ENCODE results near the gene SCAANT1.

SCAANT1 gene

DNA sequence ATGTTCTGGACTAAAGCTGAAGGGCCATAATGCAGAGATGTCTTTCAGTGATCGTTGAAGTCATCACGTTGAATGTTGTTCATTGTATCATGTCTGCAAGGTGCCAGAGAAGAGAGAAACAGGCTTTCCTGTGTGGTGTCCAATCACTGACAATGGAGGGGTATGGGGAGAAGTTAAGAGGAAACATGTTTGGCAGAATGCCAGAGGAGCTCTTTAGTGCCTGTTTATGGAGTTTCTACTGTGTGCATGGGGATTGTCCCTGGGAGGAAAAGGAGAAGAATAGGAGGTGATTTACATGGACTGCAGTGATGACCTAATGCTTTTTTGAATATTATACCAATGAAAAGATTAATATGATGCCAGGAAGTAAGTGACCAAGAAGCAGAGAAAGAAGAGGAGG, 11.7 kb downstream of the SCAANT1 start:
- DNase-seq (ENCODE audit: low read depth) = no peak

DNA sequence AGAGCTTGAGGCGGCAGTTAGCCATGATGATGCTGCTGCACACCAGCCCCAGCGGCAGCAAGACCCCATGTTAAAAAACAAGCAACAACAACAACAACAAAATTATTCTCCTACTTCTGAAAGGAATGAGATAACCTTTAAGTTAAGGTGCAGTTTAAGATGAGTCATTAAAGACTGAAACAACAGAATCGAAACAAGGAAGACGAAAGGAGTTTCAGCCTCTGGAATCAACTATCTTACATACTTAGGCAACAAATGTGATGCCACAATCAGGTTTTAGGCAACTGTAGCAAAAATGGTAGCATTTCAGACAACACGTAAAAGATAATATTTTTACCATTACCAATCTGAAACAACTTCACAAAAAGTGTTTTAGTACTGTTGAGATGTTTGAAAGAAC, 12.2 kb downstream of the SCAANT1 start:
- no peak for DNase-seq (ENCODE audit: low read depth)

DNA sequence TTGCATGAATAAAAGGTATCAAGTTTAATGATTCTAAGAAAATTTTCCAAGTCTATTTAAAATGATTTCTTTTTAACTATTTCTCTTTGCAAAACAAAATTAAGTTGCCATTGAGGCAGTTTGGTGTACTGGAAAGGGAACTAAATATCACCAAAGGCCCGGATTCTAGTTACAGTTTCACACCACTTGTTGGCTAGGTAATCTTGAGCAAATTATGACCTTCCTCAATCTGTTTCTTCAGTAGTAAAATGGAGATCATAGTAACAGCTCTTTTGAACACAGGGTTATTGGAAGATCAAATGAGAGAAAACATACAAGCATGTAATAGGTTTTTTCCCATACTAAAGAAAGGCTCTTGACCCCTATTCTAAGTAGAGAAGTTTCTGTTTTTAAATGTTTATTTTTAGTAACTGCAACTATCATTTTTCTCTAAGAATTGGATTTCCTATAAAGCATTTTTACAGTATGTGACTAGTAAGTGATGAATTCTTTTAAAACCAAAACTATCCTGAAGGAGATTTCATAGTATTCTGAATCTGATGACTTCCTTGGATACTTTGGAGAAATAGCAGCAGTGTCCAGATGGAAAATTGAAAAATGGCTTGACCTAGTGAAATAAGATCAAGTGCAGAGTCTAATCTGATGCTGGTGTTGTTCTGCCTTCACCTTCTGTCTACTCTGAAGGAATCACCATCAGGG, 15.7 kb downstream of the SCAANT1 start:
- DNase-seq (ENCODE audit: low read depth) = no peak

DNA sequence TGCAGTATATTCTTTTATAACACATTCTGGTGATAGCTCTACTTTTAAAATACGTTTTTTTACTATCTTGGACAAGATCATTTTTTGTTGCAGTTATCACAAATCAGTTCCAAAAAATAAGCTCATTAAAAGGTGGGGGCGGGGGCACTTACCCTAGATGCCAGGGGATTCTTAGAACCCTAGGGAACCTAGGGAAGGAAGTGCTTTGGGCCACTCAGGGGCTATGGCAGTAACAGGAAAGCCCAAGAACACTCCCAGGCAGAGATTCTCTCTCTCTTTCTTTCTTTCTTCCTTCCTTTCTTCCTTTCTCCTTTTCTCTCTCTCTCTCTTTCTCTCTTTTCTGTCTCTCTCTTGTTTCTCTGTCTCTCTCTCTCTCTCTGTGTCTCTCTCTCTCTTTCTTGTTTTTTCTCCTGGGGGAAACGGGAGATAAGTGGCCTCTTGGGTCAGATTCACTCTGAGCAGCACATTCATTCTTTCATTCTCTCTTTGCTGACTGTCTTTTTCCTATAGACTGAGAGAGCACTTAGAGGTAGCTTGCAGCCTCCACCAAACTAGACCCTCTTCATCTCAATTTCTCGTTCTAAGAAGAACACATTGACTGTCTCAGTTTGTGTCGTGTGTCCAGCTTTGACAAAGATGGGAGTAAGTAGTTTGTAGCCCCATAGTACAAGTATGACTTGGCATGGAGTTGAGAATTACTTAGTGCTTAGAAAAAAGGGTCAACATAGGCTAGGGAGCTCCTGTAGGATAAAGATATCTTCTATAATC, 16.6 kb downstream of the SCAANT1 start:
- no peak for DNase-seq (ENCODE audit: low read depth)

DNA sequence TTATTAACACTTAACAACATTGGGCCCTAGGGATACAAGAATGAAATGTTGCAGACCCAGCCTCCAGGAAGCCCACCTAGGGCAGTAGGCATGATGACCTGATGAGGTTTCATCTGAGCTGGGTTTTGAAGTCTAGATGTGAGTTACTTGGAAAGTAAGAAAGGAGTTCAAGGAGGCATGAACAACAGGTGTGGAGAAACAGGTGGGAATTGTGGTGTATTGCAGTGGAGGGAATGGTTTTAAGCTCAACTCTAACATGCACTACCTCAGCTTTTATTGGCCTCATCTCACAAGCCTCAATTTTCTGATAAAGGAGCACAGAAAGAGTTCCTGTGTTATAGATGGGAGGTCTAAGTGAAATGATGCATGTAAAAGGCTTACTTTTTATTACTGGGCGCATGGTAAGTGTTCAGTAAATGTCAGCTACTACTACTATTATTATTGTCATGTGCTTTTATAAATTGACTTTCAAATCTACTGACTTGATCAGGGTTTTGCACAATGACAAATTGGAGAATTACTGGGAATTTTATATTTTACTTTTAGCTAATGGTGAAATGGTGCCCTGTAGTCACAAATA, 19.3 kb downstream of the SCAANT1 start:
- DNase-seq (ENCODE audit: low read depth) = no peak

DNA sequence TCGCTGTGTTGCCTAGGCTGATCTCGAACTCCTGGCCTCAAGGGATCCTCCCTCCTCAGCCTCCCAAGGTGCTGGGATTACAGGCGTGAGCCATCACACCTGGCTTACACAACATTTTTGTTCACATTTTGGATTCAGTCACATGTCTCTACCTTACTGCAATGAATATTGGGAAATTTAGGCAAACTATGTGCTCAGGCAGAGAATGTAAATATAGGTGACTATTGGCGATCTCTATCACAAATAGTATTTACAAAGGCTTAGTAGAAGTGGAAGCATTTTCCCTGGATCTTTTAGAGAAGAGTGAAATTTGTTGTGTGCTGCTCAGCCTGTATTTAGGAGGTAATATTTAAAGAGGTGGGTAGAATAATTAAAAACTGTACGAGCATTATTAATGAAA, 20.7 kb downstream of the SCAANT1 start:
- no peak for DNase-seq (ENCODE audit: low read depth)

DNA sequence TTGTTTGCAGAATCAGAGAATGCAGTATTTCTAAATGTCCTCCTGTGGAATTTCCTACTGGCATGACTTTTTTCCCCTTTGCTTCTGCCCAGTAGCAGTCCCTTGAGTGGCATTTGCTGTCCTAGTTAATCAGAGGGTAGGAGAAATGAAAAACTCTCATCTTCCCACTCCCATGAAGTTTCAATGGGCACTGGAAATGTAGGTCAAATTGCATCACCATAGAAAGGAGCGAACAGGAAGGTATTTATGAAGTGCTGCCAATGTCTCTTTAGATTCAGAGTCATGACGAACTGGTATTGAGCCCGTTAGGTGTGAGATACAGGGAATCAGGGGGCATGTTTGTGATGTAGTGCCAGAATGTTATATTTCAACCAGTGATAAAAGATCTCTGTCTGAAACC, 25.3 kb downstream of the SCAANT1 start:
- no peak for DNase-seq (ENCODE audit: low read depth)

DNA sequence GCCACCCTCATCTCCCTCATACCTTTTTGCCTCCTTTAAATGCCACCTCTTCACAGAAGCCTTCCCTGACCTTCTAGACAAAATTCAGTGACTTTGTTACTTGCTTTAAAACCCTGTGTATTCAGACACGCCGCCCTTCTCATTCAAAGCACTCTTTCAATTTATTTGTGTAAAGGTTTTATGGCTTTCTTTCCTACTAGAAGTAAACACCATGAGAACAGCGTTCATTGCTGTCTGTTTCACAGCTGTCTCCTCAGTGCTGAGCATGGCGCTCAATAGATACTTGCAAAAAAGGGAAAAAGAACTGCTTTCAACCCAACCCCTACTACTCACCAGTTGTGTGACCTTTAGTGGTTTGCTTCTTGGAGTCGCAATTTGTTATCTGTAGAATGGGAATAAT, 31.5 kb downstream of the SCAANT1 start:
- no peak for DNase-seq (ENCODE audit: low read depth)

DNA sequence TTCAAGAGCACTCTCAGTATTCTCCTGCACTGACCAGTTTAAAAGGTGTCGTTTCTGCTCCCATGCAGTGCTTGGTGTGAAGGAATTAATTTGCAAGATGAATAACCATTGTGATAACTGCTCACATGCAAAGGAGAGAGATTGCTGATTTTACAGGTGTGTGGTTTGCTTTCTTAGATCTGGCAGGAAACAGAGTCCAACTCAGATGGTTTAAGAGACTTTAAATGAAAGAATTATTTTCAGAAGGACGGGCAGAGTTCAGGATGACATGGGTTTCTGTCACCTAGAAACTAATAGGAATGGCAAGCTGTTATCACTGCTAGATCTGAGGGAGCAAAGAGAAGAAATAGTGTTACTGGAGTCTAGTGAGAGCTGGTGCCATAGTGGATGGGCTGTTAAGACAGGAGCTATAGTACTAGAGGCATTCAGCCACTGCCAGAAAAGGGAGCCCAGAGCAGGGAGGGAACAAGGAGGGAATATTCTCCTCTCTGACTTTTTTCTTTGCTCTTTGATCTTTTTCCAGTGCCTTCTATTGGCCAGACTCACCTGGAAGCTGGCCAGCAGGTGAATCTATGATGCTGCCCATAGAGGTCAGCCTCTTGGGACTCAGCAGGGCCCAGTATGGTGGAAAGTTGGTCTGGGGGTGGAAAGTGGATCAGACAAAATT, 33.7 kb downstream of the SCAANT1 start:
- DNase-seq (ENCODE audit: low read depth) = no peak

DNA sequence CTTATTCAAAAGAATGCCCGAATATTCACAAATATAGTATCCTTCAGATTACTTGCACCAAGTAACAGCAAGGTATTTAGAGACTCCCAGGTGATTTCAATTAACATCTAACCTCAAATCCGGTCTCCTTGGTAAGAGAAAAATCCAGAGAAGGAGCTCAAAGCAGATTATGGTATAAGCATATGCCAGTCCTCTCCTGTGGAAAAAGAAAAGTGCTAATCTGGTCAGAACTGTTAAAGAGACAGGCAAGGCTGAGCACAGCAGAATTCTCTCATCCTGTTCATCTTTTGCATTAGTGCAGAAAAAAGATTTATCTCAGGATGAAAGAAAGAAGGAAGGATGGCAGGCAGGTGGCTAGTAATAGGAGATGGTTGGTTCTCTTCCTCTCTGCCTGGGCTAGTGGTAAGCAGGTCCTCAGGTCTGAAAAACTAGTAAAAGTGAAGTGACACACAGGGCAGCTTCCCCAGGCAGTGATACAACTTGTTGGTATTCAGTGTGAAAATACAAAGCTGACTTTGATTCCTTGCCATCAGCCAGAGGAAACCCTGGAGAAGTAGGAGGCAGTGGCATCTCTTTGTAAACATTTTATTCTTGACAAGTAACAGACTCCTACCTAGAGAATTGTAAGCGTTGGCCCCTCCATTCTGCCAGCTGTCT, 34.3 kb downstream of the SCAANT1 start:
- no peak for DNase-seq (ENCODE audit: low read depth)

DNA sequence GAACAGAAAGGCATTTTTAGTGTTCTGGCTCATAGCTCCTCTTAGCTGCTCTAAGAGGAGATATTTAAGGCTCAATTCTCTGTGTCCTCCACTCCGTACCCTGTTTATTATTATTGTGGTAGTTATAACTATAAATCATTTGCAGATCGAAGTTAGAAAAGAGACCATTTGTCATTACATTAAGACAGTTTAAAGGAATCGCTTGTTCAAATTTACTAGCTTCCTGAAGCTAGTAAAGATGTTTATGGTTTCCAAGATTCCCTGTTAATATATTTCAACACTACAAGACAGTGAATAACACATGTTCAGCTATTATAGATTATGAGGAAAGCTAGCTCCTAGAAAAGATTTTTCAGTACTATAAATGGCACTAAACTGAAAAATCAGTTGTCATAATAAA, 35.9 kb downstream of the SCAANT1 start:
- no peak for DNase-seq (ENCODE audit: low read depth)

DNA sequence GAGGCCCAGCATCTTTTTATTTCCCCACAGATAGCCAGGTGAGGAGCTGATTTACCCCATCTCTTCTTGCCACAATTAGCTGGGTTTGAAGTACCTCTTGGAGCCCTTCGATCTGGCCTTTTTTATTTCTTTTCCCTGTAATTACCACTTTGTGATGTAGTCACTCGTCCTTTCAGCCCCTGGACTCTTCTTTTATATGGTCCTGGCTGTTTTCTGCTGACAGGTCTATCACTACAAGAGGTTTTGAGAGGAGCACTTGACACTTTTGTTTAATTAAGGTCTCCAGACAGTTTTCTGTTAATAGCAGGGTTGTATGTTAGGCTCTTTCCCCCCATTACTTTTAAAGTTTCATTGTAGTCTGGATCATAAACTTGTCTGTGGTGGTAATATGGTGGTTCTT, 36.7 kb downstream of the SCAANT1 start:
- no peak for DNase-seq (ENCODE audit: low read depth)

DNA sequence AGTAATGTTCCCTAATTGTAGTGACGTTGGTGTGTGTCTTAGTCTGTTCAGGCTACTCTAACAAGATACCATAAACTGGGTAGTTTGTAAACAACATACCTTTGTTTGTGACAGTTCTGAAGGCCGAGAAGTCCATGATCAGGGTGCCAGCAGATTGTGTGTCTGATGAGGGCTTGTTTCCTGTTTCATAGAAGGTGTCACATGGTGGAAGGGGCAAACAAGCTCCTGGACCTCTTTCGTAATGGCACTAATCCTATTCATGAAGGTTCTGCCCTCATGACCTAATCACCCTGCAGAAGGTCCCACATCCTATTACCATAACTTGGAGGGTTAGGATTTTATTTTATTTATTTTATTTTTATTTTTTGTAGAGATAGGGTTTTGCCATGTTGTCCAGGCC, 37.4 kb downstream of the SCAANT1 start:
- DNase-seq (ENCODE audit: low read depth) = no peak

DNA sequence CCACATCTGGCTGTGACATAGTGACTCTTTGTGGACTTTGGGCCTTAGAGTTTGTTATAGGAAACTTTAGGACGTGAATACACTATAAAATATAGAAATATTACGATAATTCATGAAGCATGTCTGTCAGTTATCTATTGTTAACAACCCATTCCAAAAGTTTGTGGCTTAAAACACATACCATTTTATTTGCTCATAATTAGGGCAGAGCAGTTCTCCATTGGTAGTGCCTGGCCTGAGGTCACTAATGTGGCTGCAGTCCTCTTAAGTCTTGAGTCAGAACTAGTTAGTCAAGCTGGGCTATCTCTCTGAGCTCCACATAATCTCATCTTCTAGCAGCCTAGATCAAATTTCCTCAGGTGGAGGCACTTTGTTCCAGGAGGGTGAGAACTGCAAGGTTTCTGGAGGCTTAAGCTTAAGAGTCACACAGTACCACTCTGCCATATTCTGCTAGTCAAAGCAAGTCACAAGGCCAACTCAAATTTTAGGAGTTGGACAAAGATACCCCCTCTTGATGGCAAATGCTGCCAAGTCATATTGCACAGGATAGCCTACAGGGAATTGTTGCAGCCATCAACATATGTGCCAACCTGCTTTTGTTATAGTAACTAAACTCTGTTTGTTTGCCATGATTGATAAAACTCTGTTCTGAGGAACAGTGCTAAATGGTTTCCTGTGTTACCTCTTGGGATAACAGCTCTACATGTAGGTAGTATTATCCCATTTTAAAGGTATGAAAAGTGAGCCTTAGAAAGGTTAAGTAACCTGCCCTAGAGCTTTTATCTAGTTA, 39.9 kb downstream of the SCAANT1 start:
- no peak for DNase-seq (ENCODE audit: low read depth)

DNA sequence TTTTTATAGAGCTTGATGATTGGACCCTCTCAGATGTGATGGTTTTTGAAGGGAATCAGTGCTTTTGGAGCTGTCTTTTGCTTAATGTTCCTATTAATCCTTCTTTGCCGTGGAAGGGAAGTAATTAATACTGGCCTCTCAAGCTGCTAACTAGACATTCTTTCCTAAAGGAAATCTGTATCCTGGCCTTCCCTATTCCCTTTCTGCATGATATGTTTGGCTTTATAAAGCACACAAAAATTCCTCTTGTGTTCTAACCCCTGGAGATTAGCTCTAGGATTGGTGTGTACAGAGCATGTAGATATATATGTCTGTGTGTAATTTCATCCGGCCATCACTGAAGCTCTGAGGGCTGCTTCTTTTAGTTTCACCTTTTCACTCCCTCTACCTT, 41.6 kb downstream of the SCAANT1 start:
- no peak for DNase-seq (ENCODE audit: low read depth)

DNA sequence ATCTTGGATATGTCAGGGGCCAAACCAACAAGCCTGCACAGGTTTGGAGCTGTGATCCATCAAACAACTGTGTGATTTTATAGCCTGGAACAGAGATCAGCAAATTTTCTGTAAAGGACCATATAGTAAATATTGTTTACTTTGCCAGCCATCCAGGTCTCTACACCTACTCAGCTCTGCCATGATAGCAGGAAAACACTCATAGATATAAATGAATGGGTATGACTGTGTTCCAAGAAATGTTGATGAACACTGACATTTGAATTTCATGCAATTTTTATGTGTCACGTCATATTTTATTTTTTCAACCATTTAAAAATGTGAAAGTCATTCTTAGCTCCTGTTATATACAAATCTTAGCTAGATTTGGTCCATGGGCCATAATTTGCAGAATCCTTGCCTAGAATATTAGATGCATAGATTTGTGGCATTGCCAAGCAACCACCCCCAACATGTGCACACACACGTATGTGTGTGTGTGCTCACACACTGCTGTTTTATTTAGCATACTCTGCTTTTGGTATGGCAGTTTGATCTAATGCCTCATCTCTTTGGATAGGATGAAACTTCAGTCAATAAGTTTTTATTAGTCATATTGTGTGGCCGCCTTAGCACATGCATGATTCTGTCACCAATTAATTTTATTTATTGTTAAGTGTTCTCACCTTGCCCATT, 42.1 kb downstream of the SCAANT1 start:
- DNase-seq (ENCODE audit: low read depth) = no peak

DNA sequence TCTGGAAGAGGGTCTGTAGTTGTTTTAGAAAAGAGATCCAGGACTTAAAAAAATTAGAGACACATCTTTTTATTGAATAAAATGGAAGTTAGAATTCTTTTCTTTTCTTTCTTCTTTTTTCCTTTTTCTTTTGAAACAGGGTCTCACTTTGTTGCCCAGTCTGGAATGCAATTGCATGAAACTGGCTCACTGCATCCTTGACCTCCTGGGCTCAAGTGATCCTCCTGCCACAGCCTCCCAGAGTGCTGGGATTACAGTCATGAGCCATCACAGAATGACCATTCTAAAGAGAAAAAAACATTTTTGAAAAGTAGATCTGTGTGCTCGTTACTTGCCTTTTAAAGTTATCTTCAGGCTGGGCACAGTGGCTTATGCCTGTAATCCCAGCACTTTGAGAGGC, 45.0 kb downstream of the SCAANT1 start:
- DNase-seq (ENCODE audit: low read depth) = no peak

DNA sequence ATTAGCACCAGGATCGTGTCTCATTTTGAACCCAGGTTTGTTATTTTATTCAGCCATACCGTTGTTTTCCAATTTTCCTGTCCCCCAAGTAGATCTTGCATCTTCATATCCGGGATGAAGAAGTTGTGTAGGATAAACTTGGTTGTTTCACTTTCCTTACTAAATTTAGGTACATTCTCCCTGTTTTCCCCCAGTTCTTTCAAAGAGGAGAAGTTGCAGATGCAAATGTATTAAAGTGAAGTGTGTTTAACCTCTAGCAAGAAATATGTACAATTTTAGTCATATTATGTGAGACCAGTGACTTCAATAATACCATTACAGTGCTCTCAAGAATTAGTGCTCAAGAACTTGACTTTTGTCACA, 47.2 kb downstream of the SCAANT1 start:
- DNase-seq (ENCODE audit: low read depth) = no peak

DNA sequence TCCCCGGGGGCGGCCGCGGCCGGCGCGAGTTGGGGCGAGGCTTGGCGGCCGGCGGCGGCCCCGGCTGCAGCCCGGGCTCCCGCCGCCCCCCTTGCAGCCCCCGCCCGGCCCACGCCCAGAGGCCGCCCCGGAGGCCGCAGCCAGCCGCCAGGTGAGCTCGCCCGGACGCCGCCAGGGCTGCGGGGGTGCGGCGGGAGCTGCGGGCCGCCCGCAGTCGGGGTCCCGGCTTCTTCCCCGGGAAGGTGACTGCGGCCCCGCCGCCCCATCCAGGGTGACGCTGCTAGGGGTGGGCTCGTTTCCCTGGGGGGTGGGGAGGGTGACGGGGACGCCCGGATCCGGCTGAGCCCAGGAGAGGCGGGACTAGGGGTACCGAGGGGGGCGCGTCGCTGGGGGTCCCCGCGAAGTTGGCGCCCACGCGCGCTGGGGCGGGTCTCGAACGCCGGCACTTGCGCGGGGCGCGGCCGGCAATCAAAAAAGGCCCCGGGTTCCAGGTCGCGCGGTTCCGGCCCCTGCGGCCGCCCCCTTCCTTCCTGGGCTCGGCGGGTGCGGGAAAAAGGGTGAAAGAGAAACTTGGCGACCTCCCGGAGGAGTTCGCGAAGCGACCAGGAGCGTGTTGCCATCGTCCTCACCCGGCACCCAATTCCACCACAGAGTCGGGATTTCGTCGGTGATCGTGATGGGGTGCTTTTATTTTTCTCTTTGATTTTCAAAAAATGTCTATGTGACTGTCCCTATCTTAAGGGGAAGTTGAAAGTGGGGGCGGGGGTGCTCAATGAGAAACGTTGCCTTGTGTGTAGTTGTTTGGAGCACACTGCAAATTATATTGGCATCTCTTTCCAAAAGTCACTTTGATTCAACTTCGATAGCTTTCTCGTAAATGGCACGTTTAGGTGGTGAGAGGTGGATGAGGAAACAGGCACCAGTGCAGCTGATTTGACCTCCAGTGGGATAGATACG, 47.9 kb downstream of the SCAANT1 start:
- DNase-seq (ENCODE audit: low read depth) = peak; percentile 51
